ENCODE measurements around the gene LDLRAD4. TPM values are rescaled to one million over a fixed set of nuclear protein-coding genes. Genes with fewer than 3 reads are reported as not detected.

LDLRAD4 gene
- total RNA-seq, 1 donor from 2014 or later = 34.1 TPM

- Mint-ChIP-seq H3K27me3 (ENCODE audit: unreplicated experiment) (no peaks in the 10 kb centered on the region), H3K4me3 (ENCODE audit: unreplicated experiment) (no peak overlapping the region), H3K4me1 (ENCODE audit: unreplicated experiment) (peaks cover 8% of the 10 kb centered on the region), H3K36me3 (ENCODE audit: low read depth, unreplicated experiment) (peaks cover 6% of the 10 kb centered on the region), H3K9me3 (ENCODE audit: unreplicated experiment) (no peaks in the 10 kb centered on the region), H3K27ac (ENCODE audit: unreplicated experiment) (no peak overlapping the region)
- TF ChIP-seq, protein P1, sequence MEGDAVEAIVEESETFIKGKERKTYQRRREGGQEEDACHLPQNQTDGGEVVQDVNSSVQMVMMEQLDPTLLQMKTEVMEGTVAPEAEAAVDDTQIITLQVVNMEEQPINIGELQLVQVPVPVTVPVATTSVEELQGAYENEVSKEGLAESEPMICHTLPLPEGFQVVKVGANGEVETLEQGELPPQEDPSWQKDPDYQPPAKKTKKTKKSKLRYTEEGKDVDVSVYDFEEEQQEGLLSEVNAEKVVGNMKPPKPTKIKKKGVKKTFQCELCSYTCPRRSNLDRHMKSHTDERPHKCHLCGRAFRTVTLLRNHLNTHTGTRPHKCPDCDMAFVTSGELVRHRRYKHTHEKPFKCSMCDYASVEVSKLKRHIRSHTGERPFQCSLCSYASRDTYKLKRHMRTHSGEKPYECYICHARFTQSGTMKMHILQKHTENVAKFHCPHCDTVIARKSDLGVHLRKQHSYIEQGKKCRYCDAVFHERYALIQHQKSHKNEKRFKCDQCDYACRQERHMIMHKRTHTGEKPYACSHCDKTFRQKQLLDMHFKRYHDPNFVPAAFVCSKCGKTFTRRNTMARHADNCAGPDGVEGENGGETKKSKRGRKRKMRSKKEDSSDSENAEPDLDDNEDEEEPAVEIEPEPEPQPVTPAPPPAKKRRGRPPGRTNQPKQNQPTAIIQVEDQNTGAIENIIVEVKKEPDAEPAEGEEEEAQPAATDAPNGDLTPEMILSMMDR (IDR thresholded peaks at IDR 0.05; ENCODE audit: unreplicated experiment) = no peak
- DNase-seq (ENCODE audit: low spot score) = no peak
These were observed 304.5 kb downstream of the LDLRAD4 start for GRCh38 chr18:13522861-13523660.

DNA sequence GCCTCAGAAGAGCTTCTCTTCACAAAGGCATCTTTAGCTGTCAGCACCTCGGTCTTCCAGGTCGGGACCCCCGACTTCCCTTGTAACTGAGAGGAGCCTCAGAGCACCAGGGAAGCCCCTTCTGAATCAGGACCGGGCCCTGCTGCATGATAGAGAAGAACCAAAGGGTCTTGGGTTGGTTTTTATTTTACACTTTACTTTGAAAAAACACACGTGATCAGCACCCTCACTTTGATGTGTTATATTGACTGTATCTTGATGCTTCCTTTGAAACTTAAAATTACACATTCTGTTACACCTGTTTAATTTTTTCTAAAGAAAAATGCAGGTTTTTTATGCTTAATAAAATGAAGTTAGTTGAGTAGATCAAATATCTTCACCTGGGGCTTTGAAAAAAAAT is 305.5 kb downstream of the LDLRAD4 start:
- no peaks in the 10 kb centered on the region for H3K9me3 Mint-ChIP-seq (ENCODE audit: unreplicated experiment)
- no peak overlapping the region for H3K4me3 Mint-ChIP-seq (ENCODE audit: unreplicated experiment)
- peaks cover 8% of the 10 kb centered on the region for H3K4me1 Mint-ChIP-seq (ENCODE audit: unreplicated experiment)
- TF ChIP-seq, protein P1 (IDR thresholded peaks at IDR 0.05; ENCODE audit: unreplicated experiment) = no peak
- no peak for DNase-seq (ENCODE audit: low spot score)
- no peaks in the 10 kb centered on the region for H3K36me3 Mint-ChIP-seq (ENCODE audit: low read depth, unreplicated experiment)
- H3K27ac Mint-ChIP-seq (ENCODE audit: unreplicated experiment) = no peak overlapping the region
- no peaks in the 10 kb centered on the region for H3K27me3 Mint-ChIP-seq (ENCODE audit: unreplicated experiment)

DNA sequence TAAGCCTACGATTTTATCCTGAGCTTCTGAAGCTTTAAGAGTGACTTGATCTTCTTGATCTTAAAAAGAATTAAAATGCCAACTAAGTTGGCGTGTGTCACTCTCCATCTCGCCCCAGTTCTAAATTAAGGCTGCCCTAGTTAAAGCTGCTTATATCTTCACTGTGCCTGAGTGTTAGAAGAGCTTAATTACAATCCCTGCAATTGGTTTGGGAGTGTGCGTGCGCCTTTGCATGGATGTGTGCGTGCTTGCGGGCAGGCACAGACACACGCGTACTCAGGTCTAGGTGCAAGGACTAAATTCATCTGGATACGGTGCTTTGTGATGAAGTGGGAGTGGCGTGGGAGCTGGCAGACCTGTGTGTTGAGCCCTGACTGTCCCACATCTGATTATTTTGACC is 306.3 kb downstream of the LDLRAD4 start:
- H3K9me3 Mint-ChIP-seq (ENCODE audit: unreplicated experiment) = no peaks in the 10 kb centered on the region
- TF ChIP-seq, protein P1 (IDR thresholded peaks at IDR 0.05; ENCODE audit: unreplicated experiment) = no peak
- no peak overlapping the region for H3K27ac Mint-ChIP-seq (ENCODE audit: unreplicated experiment)
- no peaks in the 10 kb centered on the region for H3K36me3 Mint-ChIP-seq (ENCODE audit: low read depth, unreplicated experiment)
- peaks cover 8% of the 10 kb centered on the region for H3K4me1 Mint-ChIP-seq (ENCODE audit: unreplicated experiment)
- H3K27me3 Mint-ChIP-seq (ENCODE audit: unreplicated experiment) = no peaks in the 10 kb centered on the region
- no peak for DNase-seq (ENCODE audit: low spot score)
- peak overlapping the region; percentile 40 for H3K4me3 Mint-ChIP-seq (ENCODE audit: unreplicated experiment)

- Mint-ChIP-seq H3K27ac (ENCODE audit: unreplicated experiment) (no peak overlapping the region), H3K36me3 (ENCODE audit: low read depth, unreplicated experiment) (no peaks in the 10 kb centered on the region), H3K4me1 (ENCODE audit: unreplicated experiment) (peaks cover 8% of the 10 kb centered on the region), H3K4me3 (ENCODE audit: unreplicated experiment) (no peak overlapping the region), H3K9me3 (ENCODE audit: unreplicated experiment) (no peaks in the 10 kb centered on the region), H3K27me3 (ENCODE audit: unreplicated experiment) (no peaks in the 10 kb centered on the region)
- DNase-seq (ENCODE audit: low spot score) = no peak
- TF ChIP-seq, protein P1 (IDR thresholded peaks at IDR 0.05; ENCODE audit: unreplicated experiment) = no peak
These were observed 306.9 kb downstream of the LDLRAD4 start for GRCh38 chr18:13525381-13526029.

GRCh38 chr18:13526519-13526918 is 308.0 kb downstream of the LDLRAD4 start:
- TF ChIP-seq, protein P1 (IDR thresholded peaks at IDR 0.05; ENCODE audit: unreplicated experiment) = no peak
- H3K27me3 Mint-ChIP-seq (ENCODE audit: unreplicated experiment) = no peaks in the 10 kb centered on the region
- DNase-seq (ENCODE audit: low spot score) = no peak
- no peaks in the 10 kb centered on the region for H3K9me3 Mint-ChIP-seq (ENCODE audit: unreplicated experiment)
- no peak overlapping the region for H3K4me3 Mint-ChIP-seq (ENCODE audit: unreplicated experiment)
- peaks cover 8% of the 10 kb centered on the region for H3K4me1 Mint-ChIP-seq (ENCODE audit: unreplicated experiment)
- no peak overlapping the region for H3K27ac Mint-ChIP-seq (ENCODE audit: unreplicated experiment)
- no peaks in the 10 kb centered on the region for H3K36me3 Mint-ChIP-seq (ENCODE audit: low read depth, unreplicated experiment)
